HG03060 (cell line): Measurements from ENCODE around the gene COL26A1.
"Not testable (repeated sequence)": the region's sequence is repeated elsewhere in the genome, so short reads cannot be mapped to it uniquely, and the experiment has no call there.

Experiments used
- ATAC-seq: cut with Tn5 transposase; IDR thresholded peaks from one replicate; pipeline ENCODE4 v1.9.1; 2021; ENCODE audit warnings: low read depth, moderate number of reproducible peaks; ENCODE audit not compliant: unreplicated experiment

The COL26A1 gene

DNA sequence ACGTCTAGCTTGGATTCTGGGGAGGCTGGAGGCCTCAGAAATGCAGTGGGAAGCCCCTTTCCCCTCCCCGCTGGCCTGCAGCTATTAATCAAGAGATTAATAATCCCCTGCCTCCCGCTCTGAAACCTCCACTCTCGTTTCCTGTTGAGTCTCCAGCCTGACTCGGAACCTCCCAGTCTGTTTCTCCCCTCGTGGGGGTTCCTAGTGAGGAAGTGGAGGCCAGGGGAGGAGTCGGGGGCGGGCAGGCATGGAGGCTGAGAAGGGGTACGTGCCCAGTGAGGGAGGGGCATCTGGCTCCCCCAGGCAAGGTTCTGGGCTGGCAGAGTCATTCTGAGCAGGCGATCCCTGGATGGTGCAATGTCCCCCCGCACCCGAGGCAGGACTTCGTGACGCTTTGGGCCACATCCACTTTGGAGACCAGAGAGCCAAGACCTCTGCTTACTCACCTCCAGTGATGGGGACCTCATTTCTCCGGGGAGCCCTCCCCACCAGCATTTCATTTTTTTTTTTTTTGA, 73.6 kb downstream of the COL26A1 start:
- no peak for ATAC-seq

DNA sequence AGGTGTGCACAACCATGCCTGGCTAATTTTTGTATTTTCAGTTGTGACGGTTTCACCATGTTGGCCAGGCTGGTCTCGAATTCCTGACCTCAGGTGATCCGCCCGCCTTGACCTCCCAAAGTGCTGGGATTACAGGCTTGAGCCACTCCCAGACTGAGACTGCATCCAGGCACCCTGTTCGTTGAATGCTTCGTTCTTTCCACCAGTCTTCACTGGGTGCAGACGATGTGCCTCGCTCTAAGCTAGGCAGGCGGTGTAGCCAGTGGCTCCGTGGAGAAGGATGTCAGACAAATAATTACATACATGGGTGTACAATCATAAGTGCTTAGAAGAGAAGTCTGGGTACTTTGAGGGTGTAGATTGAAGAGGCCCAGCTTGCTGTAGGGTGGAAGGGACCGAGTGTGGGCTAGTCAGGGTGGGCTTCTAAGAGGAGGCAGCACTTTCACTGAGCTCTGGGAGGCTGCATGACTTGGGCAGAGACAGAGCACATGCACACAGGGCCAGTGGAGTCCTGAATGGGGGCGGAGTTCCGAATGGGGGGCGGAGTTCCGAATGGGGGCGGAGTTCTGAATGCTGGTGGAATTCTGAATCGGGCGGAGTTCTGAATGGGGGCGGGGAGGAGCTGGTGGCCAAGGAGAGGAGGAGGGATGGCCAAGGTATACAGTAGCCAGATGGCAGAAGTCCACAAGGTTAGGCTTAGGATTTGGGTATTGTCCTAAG, 74.3 kb downstream of the COL26A1 start:
- ATAC-seq = no peak

GRCh38 chr7:101441890-101442289, 79.2 kb downstream of the COL26A1 start:
- no peak for ATAC-seq

GRCh38 chr7:101442426-101443070, 79.9 kb downstream of the COL26A1 start:
- ATAC-seq = no peak

DNA sequence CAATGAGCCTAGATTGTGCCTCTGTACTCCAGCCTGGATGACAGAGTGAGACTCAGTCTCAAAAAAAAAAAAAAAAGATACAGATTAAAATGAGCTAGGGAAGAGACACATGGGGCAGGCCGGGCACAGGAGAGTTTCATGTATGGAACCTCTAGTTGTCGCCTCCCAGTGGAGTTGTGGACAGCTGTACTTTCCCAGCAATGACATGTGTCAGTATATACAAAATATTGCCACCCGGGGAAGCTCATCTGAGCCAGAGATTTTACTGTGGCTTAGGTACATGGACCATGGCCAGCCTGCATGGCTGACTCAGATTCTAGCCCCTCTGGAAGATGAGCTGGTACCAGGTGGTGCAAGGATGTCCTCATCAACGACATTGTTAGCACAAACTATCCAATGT, 87.4 kb downstream of the COL26A1 start:
- ATAC-seq = no peak

- no peak for ATAC-seq
Measured at GRCh38 chr7:101453617-101454016, 90.9 kb downstream of the COL26A1 start.

- no peak for ATAC-seq
Measured at GRCh38 chr7:101457001-101457750, 94.5 kb downstream of the COL26A1 start.

DNA sequence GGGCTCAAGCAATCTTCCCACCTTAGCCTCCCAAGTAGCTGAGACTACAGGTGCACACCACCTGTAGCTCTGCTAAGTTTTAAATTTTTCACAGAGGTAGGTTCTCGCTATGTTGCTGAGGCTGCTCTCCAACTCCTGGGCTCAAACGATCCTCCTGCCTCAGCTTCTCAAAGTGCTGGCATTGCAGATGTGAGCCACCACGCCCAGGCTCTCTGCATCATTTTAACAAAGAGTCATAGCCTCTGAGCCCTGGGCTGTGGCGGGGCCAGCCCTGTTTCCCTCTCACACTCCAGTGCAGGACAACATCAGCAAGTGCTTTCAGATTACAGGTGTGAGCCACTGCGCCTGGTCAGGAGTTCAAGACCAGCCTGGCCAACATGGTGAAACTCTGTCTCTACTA, 102.5 kb downstream of the COL26A1 start:
- no peak for ATAC-seq

- ATAC-seq = no peak
Measured at GRCh38 chr7:101465576-101466196, 103.0 kb downstream of the COL26A1 start.

GRCh38 chr7:101466871-101467270, 104.2 kb downstream of the COL26A1 start:
- no peak for ATAC-seq

DNA sequence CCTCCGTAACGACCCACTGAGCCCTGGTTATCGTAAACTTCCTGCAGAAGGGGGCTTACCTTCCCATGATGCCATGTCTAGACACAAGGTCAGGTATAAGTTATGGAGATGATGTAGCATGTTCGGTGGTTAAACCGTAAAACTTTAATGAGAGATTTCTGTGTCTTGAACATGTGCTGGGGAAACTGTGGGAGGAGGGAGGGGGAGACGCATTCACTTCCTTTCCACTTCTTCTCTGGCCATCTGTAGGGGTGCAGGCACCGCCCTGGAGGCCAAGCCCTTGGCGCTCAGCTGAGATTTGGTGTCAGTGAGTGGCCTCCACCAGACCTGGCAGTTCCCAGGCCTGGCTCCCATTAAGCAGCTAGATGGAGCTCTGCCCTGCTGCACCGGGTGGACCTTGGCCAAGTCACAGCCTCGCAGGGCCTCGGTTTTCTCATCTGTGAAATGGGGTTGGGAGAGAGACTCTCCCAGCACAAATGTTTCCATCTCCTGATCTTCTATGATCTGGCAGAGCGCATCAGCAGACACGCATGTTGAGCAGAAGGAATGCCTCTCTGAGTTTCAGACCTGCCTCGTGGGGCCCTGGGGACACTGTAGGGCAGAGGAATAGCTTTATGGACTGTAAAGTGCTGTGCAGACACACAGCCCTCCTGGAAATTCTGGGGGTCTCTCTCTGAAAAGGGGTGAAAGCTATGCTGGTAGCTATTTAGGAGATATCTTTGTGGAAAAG, 106.0 kb downstream of the COL26A1 start:
- ATAC-seq = no peak

DNA sequence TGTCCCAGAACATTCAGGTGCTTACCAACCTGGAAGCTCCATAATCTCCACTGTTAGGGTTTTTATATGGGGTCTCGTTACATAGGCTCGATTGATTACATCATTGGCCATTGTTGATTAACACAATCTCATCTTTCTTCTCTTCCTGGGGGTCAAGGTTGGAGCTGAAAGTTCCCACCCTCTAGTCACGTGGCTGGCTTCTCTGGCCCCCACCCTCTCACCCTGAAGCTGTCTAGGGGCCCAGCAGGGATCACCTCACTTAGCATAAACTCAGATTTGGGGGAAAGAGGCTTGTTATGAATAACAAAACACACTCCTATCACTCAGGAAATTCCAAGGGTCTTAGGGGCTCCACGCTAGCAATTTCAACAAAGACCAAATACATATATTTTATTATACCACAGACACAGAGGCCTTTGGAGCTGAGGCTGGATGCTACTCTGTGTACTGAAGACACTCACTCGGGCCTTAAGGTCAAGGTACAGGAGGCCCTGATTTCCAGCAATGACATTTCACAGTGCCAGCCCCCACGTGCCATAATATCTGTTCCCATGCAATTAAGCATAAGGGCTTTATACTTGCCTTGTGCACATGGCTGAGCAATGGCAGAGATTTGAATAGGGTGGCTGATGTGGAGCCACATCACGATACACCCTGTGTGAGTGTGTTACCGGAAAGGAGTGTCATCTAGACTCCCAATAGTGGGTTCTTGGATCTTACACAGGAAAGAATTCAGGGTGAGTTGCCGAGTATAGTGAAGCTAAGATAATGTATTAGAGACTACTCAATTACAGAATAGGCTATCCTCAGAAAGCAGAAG, 108.2 kb downstream of the COL26A1 start:
- no peak for ATAC-seq

DNA sequence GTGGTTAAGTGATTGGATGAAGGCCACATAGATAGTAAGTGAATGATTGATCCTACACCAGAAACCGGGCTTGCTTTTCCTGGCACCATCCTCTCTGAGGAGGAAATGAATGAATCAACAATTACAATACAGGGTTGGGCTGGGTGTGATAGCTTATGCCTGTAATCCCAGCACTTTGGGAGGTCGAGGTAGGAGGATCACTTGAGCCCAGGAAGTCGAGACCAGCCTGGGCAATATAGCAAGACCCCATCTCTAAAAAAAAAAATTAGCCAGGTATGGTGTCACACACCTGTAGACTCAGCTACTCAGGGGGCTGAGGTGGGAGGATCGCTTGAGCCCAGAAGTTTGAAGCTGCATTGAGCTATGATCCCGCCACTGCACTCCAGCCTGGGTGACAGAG, 111.5 kb downstream of the COL26A1 start:
- ATAC-seq = no peak

GRCh38 chr7:101475691-101476090, 113.0 kb downstream of the COL26A1 start:
- ATAC-seq = not testable (repeated sequence)

- no peak for ATAC-seq
Measured at GRCh38 chr7:101479217-101479616, 116.5 kb downstream of the COL26A1 start.

DNA sequence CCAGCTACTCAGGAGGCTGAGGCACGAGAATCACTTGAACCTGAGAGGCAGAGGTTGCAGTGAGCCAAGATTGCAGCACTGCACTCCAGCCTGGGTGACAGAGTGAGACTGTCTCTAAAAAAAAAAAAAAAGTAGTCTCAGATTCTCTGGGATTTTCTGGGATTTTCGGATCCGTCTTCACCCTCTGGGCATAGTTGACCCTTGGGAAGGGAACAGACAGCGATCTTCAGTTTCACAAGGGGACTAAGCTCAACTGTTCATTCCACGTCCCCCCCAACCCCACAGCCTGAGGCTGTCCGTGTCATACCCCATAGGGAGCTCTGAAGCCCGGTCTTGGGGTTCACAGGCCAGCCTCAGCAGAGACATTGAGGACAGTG, 123.4 kb downstream of the COL26A1 start:
- ATAC-seq = not testable (repeated sequence)

DNA sequence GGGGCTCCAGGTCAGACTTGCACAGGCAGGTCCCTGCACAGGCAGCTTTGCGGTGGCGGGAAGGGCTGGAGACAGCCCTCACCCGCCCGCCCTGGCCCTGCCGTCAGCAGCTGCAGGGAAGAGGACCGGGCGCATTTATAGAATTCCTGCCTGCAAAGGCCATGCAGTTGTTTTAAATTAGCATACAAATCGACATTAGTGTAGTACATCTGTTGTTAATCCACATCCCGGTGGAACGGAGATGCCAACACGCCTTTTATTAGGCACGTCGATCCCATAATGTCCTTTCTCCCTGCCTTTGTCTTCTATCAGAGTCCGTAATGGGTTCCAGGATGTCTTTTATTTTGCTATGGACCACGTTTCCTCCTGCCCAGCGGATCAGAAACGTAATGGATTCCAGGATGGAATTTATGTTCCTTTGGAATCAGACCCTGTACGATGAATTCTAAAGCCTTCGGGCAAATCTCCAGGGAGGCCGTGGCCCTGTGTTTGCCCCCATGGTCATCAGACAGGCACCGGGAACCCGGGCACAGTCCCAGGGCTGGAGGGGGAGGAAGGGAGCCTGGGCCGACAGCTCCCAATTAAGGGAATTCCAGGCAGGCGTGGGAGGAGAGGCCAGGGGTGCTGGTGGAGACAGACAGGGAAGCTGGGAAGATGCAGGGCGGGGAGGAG, 123.9 kb downstream of the COL26A1 start:
- ATAC-seq = no peak

GRCh38 chr7:101487105-101487458, 124.4 kb downstream of the COL26A1 start:
- no peak for ATAC-seq

GRCh38 chr7:101487753-101488152, 125.1 kb downstream of the COL26A1 start:
- ATAC-seq = no peak
